Measurements from ENCODE around the gene AK9. TPM values are rescaled to one million over a fixed set of nuclear protein-coding genes. Genes with fewer than 3 reads are reported as not detected.

The AK9 gene
- total and polyA plus RNA-seq, 2 experiments from 2014 or later = 10.1 to 15.2 TPM

DNA sequence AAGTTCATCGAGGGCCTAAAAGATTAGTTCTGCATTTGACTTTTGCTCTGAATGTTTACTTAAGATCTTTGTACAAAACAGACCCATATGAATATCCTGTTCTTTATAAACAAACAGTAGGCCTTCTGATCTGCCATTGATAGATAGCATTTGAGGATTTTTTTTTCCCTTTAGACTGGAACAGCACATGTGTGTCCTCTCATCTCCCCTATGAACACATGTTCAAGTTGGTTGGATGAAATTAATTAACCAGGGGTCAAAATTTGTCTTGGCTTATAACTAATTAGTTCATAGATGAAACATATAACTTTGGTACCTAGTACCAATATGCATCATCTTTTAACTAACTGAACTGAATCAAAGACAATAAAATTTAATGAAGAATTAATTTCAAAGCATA lies 81.3 kb downstream of the AK9 start:
- whole genome bisulfite sequencing (ENCODE audit: low lambda C conversion rate, missing lambda C conversion rate) = 55% methylated on average over 1 of the region's 1 CpG
- Histone ChIP-seq H3K36me3 (replicated peaks; ENCODE audit: insufficient read depth, low read depth) (no peaks in the 10 kb centered on the region), H3K79me2 (no peaks in the 10 kb centered on the region), H3K4me1 (ENCODE audit: insufficient read depth) (no peaks in the 10 kb centered on the region), H3K4me3 (no peak overlapping the region), H3K9me3 (ENCODE audit: low read depth) (no peaks in the 10 kb centered on the region), H3K27me3 (no peaks in the 10 kb centered on the region), H3K27ac (no peak overlapping the region), H4K20me1 (ENCODE audit: insufficient read depth, poor library complexity, severe bottlenecking) (no peaks in the 10 kb centered on the region), H3K4me2 (no peak overlapping the region), H3K9me2 (replicated peaks; ENCODE audit: insufficient read depth) (no peaks in the 10 kb centered on the region), H2AFZ (no peak overlapping the region)
- TF ChIP-seq EZH2phosphoT487 (IDR thresholded peaks at IDR 0.05; ENCODE audit: low read depth, severe bottlenecking, unreplicated experiment) = no peak
- TF ChIP-seq, protein P1, sequence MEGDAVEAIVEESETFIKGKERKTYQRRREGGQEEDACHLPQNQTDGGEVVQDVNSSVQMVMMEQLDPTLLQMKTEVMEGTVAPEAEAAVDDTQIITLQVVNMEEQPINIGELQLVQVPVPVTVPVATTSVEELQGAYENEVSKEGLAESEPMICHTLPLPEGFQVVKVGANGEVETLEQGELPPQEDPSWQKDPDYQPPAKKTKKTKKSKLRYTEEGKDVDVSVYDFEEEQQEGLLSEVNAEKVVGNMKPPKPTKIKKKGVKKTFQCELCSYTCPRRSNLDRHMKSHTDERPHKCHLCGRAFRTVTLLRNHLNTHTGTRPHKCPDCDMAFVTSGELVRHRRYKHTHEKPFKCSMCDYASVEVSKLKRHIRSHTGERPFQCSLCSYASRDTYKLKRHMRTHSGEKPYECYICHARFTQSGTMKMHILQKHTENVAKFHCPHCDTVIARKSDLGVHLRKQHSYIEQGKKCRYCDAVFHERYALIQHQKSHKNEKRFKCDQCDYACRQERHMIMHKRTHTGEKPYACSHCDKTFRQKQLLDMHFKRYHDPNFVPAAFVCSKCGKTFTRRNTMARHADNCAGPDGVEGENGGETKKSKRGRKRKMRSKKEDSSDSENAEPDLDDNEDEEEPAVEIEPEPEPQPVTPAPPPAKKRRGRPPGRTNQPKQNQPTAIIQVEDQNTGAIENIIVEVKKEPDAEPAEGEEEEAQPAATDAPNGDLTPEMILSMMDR (IDR thresholded peaks at IDR 0.05; ENCODE audit: poor library complexity) = no peak
- TF ChIP-seq EZH2 (IDR thresholded peaks at IDR 0.05; ENCODE audit: borderline replicate concordance) = no peak
- DNase-seq (ENCODE audit: low spot score) = no peak

DNA sequence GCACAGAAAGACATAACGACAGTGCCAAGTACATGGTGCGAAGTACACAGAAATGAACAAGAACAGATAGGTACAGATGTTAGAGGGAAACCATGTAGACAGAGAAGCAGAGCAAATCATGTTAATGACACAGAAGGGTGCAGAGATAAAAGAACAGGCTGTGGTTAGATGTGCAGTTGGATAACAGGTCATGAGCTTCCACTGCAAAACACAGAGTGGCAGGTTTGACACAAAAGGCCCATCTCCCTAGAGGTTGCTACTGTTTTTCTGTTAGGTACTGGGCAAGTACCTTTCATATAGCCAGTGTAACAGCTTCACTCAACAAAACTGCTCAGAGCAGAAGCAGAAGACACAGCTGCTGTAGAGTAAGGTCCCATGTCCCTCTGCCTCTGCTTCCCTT lies 84.6 kb downstream of the AK9 start:
- no peak overlapping the region for H2AFZ ChIP-seq
- H3K36me3 ChIP-seq (replicated peaks; ENCODE audit: insufficient read depth, low read depth) = no peaks in the 10 kb centered on the region
- no peak for DNase-seq (ENCODE audit: low spot score)
- no peaks in the 10 kb centered on the region for H3K4me1 ChIP-seq (ENCODE audit: insufficient read depth)
- H3K4me3 ChIP-seq = no peak overlapping the region
- no peak overlapping the region for H3K4me2 ChIP-seq
- H3K27ac ChIP-seq = no peak overlapping the region
- TF ChIP-seq, protein P1 (IDR thresholded peaks at IDR 0.05; ENCODE audit: poor library complexity) = no peak
- TF ChIP-seq EZH2phosphoT487 (IDR thresholded peaks at IDR 0.05; ENCODE audit: low read depth, severe bottlenecking, unreplicated experiment) (no peak), EZH2 (IDR thresholded peaks at IDR 0.05; ENCODE audit: borderline replicate concordance) (no peak)
- H3K79me2 ChIP-seq = no peaks in the 10 kb centered on the region
- 100% methylated on average over 2 of the region's 2 CpGs for WGBS (ENCODE audit: low lambda C conversion rate, missing lambda C conversion rate)
- H4K20me1 ChIP-seq (ENCODE audit: insufficient read depth, poor library complexity, severe bottlenecking) = no peaks in the 10 kb centered on the region
- H3K9me2 ChIP-seq (replicated peaks; ENCODE audit: insufficient read depth) = no peaks in the 10 kb centered on the region
- H3K9me3 ChIP-seq (ENCODE audit: low read depth) = no peaks in the 10 kb centered on the region
- H3K27me3 ChIP-seq = no peaks in the 10 kb centered on the region

DNA sequence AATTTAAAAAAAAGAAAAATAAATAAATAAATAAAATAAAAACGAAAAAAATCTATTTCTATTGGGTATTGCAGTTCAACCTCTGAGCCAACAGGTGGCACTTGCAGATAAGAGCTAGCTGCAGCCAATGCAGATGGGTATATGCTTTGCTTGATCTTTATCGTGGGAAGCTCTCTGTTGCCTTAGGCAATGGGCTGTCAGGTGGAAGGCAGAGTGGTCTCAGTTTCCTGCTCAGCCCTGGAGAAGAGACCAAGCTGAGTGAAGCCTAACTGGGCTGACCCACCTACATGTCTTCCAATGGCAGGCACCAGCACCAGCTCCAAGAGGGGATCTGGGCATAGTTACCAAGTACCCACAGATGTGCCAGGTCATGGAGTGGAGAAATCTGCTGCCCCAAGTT lies 95.0 kb downstream of the AK9 start:
- no peaks in the 10 kb centered on the region for H3K27me3 ChIP-seq
- H3K27ac ChIP-seq = no peak overlapping the region
- no peak overlapping the region for H2AFZ ChIP-seq
- no peaks in the 10 kb centered on the region for H3K9me2 ChIP-seq (replicated peaks; ENCODE audit: insufficient read depth)
- peak; percentile 31 for DNase-seq (ENCODE audit: low spot score)
- no peak overlapping the region for H3K4me2 ChIP-seq
- no peaks in the 10 kb centered on the region for H3K4me1 ChIP-seq (ENCODE audit: insufficient read depth)
- no peak overlapping the region for H3K4me3 ChIP-seq
- H4K20me1 ChIP-seq (ENCODE audit: insufficient read depth, poor library complexity, severe bottlenecking) = no peaks in the 10 kb centered on the region
- H3K9me3 ChIP-seq (ENCODE audit: low read depth) = peaks cover 7% of the 10 kb centered on the region
- TF ChIP-seq, protein P1 (IDR thresholded peaks at IDR 0.05; ENCODE audit: poor library complexity) = peak; percentile 50
- TF ChIP-seq EZH2phosphoT487 (IDR thresholded peaks at IDR 0.05; ENCODE audit: low read depth, severe bottlenecking, unreplicated experiment) = no peak
- WGBS (ENCODE audit: low lambda C conversion rate, missing lambda C conversion rate) = 15% methylated on average over 2 of the region's 2 CpGs
- no peaks in the 10 kb centered on the region for H3K79me2 ChIP-seq
- H3K36me3 ChIP-seq (replicated peaks; ENCODE audit: insufficient read depth, low read depth) = no peaks in the 10 kb centered on the region

DNA sequence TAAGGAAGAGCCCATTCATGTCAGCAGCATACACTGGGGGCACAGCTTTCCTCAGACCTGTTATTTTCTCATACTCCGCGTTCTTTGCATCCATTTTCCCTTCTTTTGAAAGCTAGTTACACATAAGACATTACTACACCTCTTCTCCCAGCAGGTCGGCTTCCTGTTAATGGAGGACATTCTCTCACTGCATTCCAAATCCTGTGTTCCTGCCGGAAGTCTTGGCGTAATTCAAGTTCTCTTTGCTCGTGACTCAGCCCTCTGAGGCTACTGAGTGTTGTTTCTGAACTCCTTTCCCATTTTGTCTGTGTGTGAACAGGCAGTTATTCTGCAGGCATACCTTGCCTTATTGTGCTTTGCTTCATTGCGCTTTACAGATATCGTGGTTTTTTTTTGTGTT lies 110.5 kb downstream of the AK9 start:
- Histone ChIP-seq H3K4me1 (ENCODE audit: insufficient read depth) (no peaks in the 10 kb centered on the region), H3K36me3 (replicated peaks; ENCODE audit: insufficient read depth, low read depth) (no peaks in the 10 kb centered on the region), H3K27me3 (no peaks in the 10 kb centered on the region), H3K4me3 (no peak overlapping the region), H3K27ac (no peak overlapping the region), H3K4me2 (no peak overlapping the region), H3K79me2 (no peaks in the 10 kb centered on the region), H2AFZ (no peak overlapping the region), H3K9me3 (ENCODE audit: low read depth) (no peaks in the 10 kb centered on the region), H3K9me2 (replicated peaks; ENCODE audit: insufficient read depth) (no peaks in the 10 kb centered on the region), H4K20me1 (ENCODE audit: insufficient read depth, poor library complexity, severe bottlenecking) (no peaks in the 10 kb centered on the region)
- TF ChIP-seq EZH2 (IDR thresholded peaks at IDR 0.05; ENCODE audit: borderline replicate concordance) (no peak), EZH2phosphoT487 (IDR thresholded peaks at IDR 0.05; ENCODE audit: low read depth, severe bottlenecking, unreplicated experiment) (no peak)
- TF ChIP-seq, protein P1 (IDR thresholded peaks at IDR 0.05; ENCODE audit: poor library complexity) = no peak
- DNase-seq (ENCODE audit: low spot score) = no peak
- 74% methylated on average over 8 of the region's 8 CpGs for WGBS (ENCODE audit: low lambda C conversion rate, missing lambda C conversion rate)

Data from hepatocyte (in vitro differentiated cells).